AG10803 (cell line): Measurements from ENCODE around the gene ALDH1A3.

Experiments used
- DNase-seq: peaks from one replicate; pipeline ENCODE4 v3.0.0; 2010; ENCODE audit warnings: low read depth
- H3K4me3 ChIP-seq: 2 replicates; pipeline ENCODE4 v1.5.1; 2011; ENCODE audit warnings: mild to moderate bottlenecking, low read length, control low read depth
- CTCF ChIP-seq: conservative IDR thresholded peaks from 2 replicates; pipeline ENCODE4 v1.5.1; 2011; ENCODE audit warnings: mild to moderate bottlenecking, low read length, control low read depth, inconsistent platforms

The ALDH1A3 gene

GRCh38 chr15:100922192-100923040 lies 42.8 kb downstream of the ALDH1A3 start:
- no peak for DNase-seq
- TF ChIP-seq CTCF: no peak
- no peak overlapping the region for H3K4me3 ChIP-seq

- no peak overlapping the region for H3K4me3 ChIP-seq
- no peak for TF ChIP-seq CTCF
- no peak for DNase-seq
Measured at GRCh38 chr15:100923076-100923475, 43.4 kb downstream of the ALDH1A3 start.

- no peak for DNase-seq
- no peak overlapping the region for H3K4me3 ChIP-seq
- no peak for TF ChIP-seq CTCF
Measured at GRCh38 chr15:100923902-100924301, 44.3 kb downstream of the ALDH1A3 start.

GRCh38 chr15:100924436-100924835 lies 44.8 kb downstream of the ALDH1A3 start:
- no peak for DNase-seq
- H3K4me3 ChIP-seq: no peak overlapping the region
- no peak for TF ChIP-seq CTCF

- no peak for TF ChIP-seq CTCF
- no peak for DNase-seq
- H3K4me3 ChIP-seq: no peak overlapping the region
Measured at GRCh38 chr15:100925480-100925879, 45.8 kb downstream of the ALDH1A3 start.

GRCh38 chr15:100926258-100926657 lies 46.6 kb downstream of the ALDH1A3 start:
- TF ChIP-seq CTCF: no peak
- no peak overlapping the region for H3K4me3 ChIP-seq
- no peak for DNase-seq
